Stimulated activated CD4-positive, alpha-beta T cell treated with anti-CD3 and anti-CD28 coated beads, TNF-alpha, amount 100 ng/mL, for 24 hours (primary cell): Measurements from ENCODE around the gene TMSB10.

Experiments used
- DNase-seq, 3 experiments: peaks; one replicate each; pipeline ENCODE4 v3.0.0-alpha.2; 2020; ENCODE audit warnings: low read depth in 3 of 3

Gene TMSB10

GRCh38 chr2:84880395-84880644, 25.1 kb upstream of the TMSB10 start:
- no peak for DNase-seq

DNA sequence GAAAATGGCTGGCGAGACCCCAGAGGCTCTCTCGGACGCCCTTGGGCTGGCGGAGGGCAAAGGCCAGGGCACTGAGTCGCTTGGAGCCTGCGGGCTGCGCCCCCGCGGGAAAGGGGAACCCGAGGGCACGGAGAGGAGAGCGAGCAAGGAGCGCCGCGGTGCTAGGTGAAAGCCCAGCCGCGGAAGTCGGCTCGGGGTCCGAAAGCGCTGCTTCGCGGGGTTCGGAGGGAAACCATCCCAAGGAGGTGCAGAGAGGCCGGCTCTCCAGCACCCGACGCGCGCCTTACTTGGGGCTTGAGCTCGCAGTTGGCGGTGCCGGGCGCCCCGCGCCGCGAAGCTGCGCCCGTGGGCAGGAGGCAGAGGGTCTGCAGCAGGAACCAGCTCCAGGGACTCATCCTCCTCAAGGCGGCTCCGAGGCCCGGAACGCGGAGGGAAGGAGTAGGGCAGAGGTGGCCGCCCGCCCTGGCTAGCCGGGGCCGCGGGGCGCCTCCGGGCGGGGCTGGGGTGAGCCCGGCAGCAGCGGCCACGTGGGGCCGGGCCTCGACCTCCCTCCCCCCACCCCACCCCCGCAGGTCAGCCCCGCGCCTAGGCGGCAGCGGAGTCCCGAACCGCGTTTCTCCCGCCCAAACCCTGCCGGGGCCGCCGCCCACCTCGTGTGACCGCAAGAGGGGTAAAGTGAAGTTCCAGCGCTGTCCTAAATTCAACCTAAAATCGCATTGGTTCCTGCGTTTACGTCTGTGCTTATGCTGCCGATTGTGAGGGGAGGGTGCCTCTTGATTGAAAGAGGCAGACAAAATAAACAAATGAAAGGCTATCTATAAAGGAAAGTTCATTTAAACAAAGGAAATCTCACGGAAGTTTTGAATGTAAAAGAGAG, 24.6 kb upstream of the TMSB10 start, which contains the start of gene TRABD2A:
Gene TRABD2A (minus strand): TSS at position 440 of the 877 bp plus-strand sequence. CDS start 45 bp downstream, at position 395.
- peak in 1 of 3 experiments; percentile 72 for DNase-seq

- DNase-seq: peak; percentile 70 to 87 (median 86)
Measured at GRCh38 chr2:84881581-84882413, 23.7 kb upstream of the TMSB10 start.

- DNase-seq: no peak
Measured at GRCh38 chr2:84882414-84882738, 23.1 kb upstream of the TMSB10 start.

DNA sequence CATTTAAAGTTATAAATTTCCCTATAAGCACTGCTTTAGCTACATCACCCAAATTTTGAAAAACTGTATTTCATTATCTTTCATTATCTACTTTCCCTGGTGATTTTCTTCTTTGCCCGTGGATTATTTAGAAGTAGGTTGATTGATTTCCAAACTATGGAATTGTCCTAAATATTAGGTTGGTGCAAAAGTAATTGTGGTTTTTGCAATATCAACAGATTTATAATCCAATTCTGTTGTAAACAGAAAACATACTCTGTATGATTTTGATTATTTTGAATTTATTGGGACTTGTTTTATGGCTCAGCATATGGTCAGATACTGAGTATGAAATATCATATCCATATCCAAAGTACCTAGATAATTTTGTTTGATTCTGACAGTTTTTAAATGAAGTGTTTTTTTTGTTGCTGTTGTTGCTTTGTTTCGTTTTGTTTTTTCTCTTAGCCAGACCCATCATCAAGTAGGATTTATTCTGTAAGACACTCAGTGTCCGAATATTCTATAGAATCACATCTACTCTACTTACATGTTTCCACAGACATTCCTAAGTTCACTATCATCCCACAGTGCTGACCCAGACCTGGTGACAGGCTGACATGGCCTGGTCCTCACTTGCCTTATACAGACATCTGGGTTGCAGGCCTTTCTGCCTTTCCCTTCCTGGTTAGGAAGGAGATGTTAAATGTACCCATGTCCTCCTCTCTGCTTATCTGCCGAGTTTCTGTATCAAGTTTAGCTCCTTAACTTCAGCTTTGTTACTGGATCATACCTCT, 22.5 kb upstream of the TMSB10 start:
- no peak for DNase-seq

- no peak for DNase-seq
Measured at GRCh38 chr2:84884449-84884848, 21.0 kb upstream of the TMSB10 start.

- DNase-seq: no peak
Measured at GRCh38 chr2:84885111-84885510, 20.3 kb upstream of the TMSB10 start.

DNA sequence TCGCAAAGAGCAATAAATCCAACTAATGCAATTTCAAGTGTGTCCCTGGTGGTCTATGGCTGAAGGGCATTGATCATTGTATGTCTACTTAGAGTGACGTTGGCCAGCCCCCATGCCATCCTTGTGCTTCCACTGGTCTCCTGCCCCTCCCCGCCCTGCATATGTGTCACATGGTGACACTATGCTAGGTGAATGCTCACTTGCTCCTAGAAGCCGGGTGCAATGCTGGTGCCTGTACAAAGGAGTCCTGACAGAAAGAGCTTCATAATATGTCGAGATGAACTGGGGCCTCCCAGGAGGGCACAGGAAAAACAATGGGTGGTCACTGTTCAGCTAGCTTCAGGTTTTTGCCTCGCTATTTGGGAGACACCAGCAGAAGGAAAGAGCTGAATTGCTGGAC, 18.7 kb upstream of the TMSB10 start:
- no peak for DNase-seq

DNA sequence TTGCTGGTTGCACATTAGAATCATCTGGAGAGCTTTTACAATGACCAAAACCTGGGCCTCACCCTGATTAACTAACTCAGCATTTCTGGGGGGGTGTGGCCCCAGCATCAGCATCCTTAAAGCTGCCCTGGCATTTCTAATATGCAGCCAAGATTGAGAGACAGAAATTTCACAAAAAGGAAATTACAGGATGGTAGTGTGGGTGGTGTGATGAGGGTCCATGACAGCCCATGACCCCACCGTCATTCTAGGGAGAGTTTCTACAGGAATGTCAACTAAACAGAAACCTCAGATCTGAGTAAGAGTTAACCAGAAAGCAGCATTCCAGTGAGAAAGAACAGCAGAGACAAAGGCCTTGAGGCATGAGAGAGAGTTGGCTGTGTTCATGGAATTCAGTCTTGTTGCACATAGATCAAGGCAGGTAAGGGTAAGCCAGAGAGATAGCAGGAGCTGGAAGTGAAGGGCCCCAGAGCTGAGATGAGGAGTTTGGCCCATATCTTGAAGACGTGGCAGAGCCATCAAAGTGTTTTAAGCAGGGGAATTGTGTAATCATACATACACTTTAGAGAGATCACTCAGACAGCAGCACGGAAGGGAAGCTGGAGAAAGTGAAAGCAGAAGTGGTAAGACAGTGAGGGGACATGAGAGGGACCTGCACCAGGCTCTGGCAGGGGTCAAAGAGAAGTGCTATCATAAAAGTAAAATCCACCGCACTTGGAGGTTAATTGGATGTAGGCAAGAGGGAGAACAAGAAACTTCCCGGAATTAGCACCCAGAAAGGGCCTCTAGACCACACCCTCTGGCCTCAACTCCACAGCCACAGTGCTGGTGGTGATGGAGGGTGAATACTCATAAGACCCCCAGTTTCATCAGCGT, 16.8 kb upstream of the TMSB10 start:
- DNase-seq: no peak

DNA sequence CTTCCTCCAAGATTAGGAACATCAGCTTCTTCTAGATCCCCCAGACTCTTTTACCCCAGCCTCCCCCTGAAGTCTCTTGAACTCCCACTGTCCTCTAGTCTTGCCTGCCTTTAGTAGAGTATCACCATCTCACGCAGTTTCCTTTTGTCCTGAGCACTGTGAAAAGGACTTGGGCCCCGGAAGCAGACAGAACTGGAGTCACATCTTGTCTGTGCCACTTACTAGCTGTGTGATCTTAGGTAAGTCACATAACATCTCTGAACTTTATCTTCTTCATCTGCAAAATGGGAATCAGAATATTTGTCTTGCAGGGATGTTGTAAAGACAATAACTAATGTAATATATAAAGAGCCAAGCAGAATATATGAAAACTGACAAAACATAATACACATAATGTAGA, 16.1 kb upstream of the TMSB10 start:
- no peak for DNase-seq

DNA sequence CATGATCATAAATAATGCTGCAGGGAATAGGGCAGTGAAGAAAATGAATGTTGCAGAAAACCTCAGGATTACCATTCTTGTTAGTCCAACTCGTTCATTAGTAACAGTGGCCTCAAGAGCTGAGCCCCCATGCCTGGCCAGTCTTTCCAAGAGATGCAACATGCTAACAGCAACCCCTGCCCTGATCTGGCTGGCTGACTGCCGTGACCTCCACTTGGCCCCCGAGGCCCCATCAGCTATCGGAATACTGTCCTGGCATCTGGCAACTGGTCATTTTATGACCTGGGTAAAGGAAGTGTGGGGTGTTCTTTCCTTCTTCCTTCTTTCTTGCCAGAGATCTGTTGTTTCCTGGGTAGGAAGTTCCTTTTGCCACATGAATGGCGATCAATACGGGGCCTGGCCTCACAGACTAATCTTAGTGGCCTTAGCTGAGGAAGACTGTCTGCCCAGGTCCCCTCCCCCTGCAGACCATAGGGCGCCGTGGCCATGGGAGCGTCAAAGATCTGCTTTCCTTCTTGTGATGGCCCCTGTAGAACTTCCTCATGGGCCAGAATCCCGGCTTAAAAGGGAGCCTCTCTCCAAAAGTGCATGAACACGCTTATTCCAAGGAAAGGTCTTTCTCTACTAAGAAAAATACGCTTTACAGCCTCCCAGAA, 14.0 kb upstream of the TMSB10 start:
- no peak for DNase-seq

DNA sequence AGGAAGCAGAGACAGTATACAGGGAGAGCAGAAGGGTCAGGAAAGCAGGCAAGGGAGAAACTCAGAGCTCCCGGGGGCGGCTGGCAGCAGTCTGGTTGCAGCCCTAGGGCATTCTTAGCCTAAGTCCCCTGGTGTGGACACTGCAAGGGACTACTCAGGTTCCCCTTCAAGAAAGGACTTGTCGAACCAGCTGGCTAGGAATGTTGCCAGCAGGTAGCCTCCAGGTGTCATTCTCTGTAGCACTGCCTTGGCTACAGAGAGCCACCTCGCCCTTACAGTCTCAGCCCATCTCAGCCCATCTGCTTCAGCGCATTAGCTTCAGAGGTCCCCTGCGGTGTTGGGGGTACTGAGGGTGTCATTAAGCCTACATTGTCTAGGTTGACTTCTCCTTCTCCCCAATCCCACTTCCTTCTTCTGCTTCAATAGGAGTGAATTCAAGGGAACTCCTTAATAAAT, 11.3 kb upstream of the TMSB10 start:
- DNase-seq: no peak

DNA sequence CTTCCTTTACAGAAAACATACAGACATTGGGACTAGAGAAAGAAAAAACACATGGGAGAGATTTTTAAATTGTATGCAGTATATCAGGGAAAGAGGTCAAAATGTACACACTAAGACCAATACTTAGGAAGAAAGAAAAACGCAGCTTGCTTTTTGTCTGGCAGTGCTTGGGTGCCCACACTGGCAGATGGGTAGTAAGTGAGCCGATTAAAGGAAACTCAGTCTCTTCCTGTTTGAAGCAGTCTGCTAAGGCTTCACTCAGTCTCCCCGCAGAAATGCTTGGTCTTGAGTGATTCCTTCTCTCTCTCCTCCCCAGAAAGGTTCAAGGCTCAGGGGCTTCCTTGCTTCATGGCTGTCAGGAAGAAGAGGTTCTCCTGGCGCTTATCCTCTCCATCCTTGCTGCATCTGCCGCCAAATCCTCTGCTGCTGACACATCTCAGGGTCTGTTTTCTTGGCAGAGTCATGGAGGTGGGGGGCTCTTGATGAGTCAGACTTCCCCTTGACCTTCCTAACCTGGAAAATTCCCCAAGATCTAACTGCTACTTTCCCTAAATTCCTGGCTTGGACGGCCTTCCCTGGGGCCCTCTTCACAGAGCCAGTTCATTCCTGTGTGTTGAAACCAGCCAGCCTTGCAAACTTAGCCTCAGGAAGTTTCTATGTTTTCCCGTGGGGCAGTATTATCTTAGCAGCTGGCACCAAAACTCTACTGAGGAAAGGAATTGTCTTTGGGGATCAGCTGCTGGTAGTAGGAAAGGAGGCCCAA, 10.5 kb upstream of the TMSB10 start:
- DNase-seq: no peak

GRCh38 chr2:84896567-84896966, 8.9 kb upstream of the TMSB10 start:
- no peak for DNase-seq

- DNase-seq: no peak
Measured at GRCh38 chr2:84897773-84898172, 7.7 kb upstream of the TMSB10 start.

- DNase-seq: no peak
Measured at GRCh38 chr2:84899304-84900204, 5.9 kb upstream of the TMSB10 start.

- no peak for DNase-seq
Measured at GRCh38 chr2:84900971-84901370, 4.5 kb upstream of the TMSB10 start.

DNA sequence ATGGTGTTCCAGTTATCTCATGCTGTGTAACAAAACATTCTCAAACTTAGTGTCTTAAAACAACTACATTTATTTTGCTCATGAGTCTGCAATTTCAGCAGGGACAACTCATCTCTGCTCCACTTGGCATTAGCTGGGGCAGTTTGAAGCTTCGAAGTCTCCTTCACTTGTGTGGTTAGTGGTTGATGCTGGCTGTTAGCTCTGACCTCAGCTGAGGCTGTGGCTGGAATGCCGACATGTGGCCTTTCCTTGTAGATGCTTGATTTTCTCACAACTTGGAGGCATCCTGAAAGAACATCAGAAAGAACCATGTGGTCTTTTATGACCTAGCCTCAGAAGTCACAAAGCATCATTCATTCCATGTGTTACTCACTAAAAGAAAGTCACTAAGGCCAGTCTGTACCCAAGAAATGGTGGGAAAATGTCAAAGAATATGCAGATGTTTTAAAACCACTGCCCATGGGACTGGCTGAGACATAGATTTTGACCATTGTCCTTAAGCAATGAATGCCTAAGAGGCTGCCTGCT, 3.8 kb upstream of the TMSB10 start:
- DNase-seq: no peak

DNA sequence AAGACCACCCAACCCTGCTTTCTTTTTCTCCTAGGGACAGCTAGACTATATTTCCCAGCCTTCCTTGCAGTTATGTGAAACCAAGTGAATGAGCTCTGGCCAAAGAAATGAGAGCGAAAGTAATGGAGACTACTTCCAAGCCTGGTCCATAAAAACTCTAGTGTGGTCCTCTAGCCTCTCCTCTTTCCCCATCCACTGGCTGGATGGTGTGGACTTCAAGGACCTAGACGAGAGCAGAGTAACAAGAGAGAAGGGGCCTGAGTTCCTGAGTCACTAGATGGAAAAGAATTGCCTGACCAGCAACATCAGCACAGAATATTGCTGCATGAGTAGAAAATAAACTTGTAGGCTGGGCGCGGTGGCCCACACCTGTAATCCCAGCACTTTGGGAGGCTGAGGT, 2.9 kb upstream of the TMSB10 start:
- DNase-seq: no peak
